Pons (tissue), 1 donor: ENCODE results near the gene SHOC2.

Experiments
- DNase-seq: peaks from one replicate; pipeline ENCODE4 v3.0.0-alpha.2; 2016; ENCODE audit warnings: low spot score

Gene SHOC2

GRCh38 chr10:110946496-110946895 is 27.1 kb downstream of the SHOC2 start:
- no peak for DNase-seq

- DNase-seq = no peak
Observed at GRCh38 chr10:110947061-110947595, 27.7 kb downstream of the SHOC2 start.

GRCh38 chr10:110951381-110951780 is 32.0 kb downstream of the SHOC2 start:
- no peak for DNase-seq

GRCh38 chr10:110957606-110958005 is 38.2 kb downstream of the SHOC2 start:
- no peak for DNase-seq

GRCh38 chr10:110959379-110960332 is 40.3 kb downstream of the SHOC2 start:
- no peak for DNase-seq

- DNase-seq = no peak
Observed at GRCh38 chr10:110960333-110960712, 40.9 kb downstream of the SHOC2 start.

- no peak for DNase-seq
Observed at GRCh38 chr10:110962443-110962842, 43.0 kb downstream of the SHOC2 start.

- DNase-seq = no peak
Observed at GRCh38 chr10:110963162-110963561, 43.8 kb downstream of the SHOC2 start.

- no peak for DNase-seq
Observed at GRCh38 chr10:110964681-110965080, 45.3 kb downstream of the SHOC2 start.

GRCh38 chr10:110965216-110965615 is 45.8 kb downstream of the SHOC2 start:
- DNase-seq = no peak

- DNase-seq = no peak
Observed at GRCh38 chr10:110966146-110966545, 46.7 kb downstream of the SHOC2 start.

- DNase-seq = no peak
Observed at GRCh38 chr10:110967009-110967630, 47.7 kb downstream of the SHOC2 start.

GRCh38 chr10:110967645-110968044 is 48.2 kb downstream of the SHOC2 start:
- no peak for DNase-seq

- DNase-seq = no peak
Observed at GRCh38 chr10:110969183-110969582, 49.8 kb downstream of the SHOC2 start.

GRCh38 chr10:110971638-110972037 is 52.2 kb downstream of the SHOC2 start:
- DNase-seq = no peak

GRCh38 chr10:110972231-110973134 is 53.1 kb downstream of the SHOC2 start:
- no peak for DNase-seq

- no peak for DNase-seq
Observed at GRCh38 chr10:110973400-110973799, 54.0 kb downstream of the SHOC2 start.

GRCh38 chr10:110976577-110976976 is 57.2 kb downstream of the SHOC2 start:
- no peak for DNase-seq

- DNase-seq = no peak
Observed at GRCh38 chr10:110977662-110978061, 58.3 kb downstream of the SHOC2 start.

- no peak for DNase-seq
Observed at GRCh38 chr10:110978204-110978603, 58.8 kb downstream of the SHOC2 start.

- no peak for DNase-seq
Observed at GRCh38 chr10:110979611-110980010, 60.2 kb downstream of the SHOC2 start.

GRCh38 chr10:110980807-110981206 is 61.4 kb downstream of the SHOC2 start:
- DNase-seq = no peak
